GM12801 (cell line): ENCODE results near the gene CPT1A.

Source experiments
- TF ChIP-seq, protein P1 (sequence below): IDR thresholded peaks from one replicate; pipeline ENCODE4 v1.5.1; 2011; ENCODE audit warnings: control low read depth; ENCODE audit not compliant: insufficient read length; ENCODE audit errors: extremely low read depth

The CPT1A gene

GRCh38 chr11:68770781-68771180 is 70.9 kb downstream of the CPT1A start:
- TF ChIP-seq, protein P1, sequence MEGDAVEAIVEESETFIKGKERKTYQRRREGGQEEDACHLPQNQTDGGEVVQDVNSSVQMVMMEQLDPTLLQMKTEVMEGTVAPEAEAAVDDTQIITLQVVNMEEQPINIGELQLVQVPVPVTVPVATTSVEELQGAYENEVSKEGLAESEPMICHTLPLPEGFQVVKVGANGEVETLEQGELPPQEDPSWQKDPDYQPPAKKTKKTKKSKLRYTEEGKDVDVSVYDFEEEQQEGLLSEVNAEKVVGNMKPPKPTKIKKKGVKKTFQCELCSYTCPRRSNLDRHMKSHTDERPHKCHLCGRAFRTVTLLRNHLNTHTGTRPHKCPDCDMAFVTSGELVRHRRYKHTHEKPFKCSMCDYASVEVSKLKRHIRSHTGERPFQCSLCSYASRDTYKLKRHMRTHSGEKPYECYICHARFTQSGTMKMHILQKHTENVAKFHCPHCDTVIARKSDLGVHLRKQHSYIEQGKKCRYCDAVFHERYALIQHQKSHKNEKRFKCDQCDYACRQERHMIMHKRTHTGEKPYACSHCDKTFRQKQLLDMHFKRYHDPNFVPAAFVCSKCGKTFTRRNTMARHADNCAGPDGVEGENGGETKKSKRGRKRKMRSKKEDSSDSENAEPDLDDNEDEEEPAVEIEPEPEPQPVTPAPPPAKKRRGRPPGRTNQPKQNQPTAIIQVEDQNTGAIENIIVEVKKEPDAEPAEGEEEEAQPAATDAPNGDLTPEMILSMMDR, result no peak

DNA sequence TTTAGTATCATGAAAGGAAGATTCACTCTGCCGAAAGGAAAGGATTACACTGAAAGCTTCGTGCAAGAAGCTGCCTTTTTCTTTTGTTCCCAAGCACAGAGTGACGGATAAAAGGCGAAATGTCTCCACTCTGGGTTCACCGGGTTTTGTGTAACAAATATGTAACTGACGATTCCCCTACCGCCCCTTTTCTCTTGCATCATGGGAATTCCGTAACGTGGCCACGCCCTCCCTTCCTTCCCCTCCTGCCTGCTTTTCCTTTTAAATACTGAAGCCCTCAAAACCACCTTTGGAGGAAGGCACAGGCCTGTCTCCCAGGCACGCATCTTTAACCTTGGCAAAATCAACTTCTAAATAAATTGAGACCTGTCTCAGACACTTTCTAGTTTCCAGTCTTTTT is 74.0 kb downstream of the CPT1A start:
- TF ChIP-seq, protein P1, result no peak

- TF ChIP-seq, protein P1, result no peak
These were observed 74.9 kb downstream of the CPT1A start for GRCh38 chr11:68766786-68767185.

GRCh38 chr11:68764746-68765145 is 77.0 kb downstream of the CPT1A start:
- TF ChIP-seq, protein P1, result no peak

GRCh38 chr11:68763926-68764657 is 77.6 kb downstream of the CPT1A start:
- TF ChIP-seq, protein P1, result no peak

GRCh38 chr11:68763181-68763721 is 78.5 kb downstream of the CPT1A start:
- TF ChIP-seq, protein P1, result no peak

DNA sequence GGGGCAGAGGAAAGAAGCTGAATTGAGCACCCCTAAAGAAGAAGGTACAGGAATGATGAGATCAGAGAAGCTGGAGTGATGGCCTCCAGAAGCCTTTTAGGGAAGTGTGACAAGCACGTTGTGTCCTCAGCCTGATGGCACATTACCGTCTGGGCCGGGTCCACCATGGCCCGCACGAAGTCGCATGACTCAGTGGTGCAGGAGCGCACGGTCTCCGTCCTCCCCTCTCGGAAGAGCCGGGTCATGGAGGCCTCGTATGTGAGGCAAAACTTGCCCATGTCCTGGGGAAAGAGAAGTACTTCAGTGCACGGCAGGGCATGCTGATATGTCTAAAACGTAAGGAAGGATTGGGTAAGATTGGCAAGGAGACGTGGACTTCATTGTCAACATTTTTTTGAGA is 79.2 kb downstream of the CPT1A start:
- TF ChIP-seq, protein P1, result no peak
